Activated CD4-positive, CD25-positive, alpha-beta regulatory T cell treated with anti-CD3 and anti-CD28 coated beads, Interleukin-2, amount 50 U/mL, for 24 hours (primary cell): ENCODE measurements around the gene BPIFB2.

Experiments
- ATAC-seq, 2 donors: fragments of 150-1000 bp; cut with Tn5 transposase; one replicate each; pipeline ENCODE4 v1.10.0; 2021; ENCODE audit warnings: mild to moderate bottlenecking in 1 of 2, moderate library complexity in 1 of 2

BPIFB2 gene

DNA sequence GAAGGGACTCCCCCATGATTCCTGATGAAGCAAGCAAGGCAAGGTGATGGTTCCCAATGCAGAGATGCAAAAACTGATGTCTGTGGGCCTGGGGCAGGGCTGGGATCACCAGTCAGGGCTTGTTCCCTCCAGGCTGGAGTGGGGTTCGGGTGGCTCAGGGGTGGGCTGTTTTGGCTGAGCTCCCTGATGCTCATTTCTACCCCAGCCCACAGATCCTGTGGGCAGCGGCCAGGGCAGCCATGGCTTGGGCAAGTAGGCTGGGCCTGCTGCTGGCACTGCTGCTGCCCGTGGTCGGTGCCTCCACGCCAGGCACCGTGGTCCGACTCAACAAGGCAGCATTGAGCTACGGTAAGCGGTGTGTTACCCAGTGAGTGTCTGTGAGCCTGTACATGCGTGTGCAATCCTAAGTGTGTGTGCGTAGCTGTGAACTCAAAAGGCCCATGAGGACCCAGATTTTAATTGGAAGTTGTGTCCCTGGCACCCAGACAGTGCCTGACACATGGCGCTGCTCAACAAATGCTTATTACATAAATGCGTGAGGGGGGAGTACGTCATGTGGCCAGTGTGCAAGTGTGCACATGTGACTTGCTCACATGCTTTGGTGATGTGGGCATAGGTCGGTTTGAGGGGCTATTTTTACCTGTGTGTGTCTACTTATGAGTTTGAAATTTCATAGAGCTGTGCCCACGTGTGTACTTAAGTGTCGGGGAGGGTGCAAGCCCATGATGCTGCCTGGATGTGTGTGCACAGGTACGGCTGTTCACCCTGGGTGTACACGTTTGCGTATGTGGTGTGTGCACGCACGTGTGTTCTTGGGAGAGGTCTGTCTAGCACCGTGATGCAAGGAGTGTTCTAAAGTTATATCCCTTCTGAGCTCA is 1.1 kb downstream of the BPIFB2 start:
- ATAC-seq, result no peak

DNA sequence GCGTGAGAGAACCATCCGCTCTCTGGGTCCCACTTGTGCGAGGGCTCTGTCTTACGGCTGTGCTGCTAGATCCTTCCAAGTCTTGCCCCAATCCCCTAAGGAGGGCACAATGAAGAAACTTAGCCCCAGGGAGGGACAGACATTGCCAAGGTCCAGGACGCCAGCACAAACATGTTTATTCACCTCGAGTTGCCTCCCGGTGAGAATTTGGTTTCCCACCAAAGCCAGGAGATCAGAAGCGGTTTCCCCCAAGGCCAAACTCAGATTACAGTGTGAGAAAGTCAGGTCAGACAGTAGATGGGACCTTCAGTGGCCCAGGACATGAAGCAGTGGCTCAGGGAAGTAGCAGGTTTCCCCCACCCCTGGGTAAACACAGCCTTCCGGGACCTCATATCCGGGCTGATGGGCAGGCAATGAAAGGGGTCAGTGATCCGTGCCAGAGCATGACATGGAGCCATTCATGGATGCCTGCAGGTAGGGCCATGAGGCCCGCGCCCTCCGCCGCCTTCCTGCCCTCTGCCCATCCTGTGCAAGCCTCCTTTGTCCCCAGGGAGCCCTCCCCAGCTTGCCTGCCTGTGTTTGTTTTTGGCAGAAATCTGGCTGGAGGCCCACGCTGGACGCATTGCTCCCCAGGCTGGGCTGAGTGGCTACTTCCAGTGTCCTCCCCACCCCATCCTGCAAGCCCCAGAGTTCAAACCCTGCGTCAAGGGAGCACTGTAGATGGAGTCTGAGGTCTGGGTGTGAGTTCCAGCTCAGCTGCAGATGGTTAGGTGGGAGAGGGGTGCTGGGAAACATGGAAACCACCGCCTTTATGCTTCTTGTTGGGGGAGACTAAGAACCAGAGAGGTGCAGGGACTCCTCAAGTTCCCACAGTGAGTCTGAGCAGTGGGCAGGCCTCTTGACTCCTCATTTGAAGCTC is 2.0 kb downstream of the BPIFB2 start:
- ATAC-seq, result no peak

DNA sequence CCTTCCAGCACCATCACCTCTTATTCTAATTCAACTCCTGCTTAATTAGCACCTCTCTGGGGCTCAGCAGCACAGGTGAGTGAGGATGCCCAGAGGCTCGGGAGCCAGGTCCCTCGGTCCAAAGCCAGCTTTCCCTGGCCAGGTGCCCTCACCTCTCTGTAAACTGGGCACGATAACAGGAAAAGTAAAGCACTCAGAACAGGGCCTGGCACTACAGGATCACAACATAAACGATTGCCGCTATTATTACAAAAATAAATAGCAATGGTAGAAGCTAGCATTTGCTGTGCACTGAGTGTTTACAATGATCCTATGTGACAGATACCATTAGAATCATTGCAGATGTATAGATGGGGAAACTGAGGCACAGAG is 2.6 kb downstream of the BPIFB2 start:
- ATAC-seq, result no peak

DNA sequence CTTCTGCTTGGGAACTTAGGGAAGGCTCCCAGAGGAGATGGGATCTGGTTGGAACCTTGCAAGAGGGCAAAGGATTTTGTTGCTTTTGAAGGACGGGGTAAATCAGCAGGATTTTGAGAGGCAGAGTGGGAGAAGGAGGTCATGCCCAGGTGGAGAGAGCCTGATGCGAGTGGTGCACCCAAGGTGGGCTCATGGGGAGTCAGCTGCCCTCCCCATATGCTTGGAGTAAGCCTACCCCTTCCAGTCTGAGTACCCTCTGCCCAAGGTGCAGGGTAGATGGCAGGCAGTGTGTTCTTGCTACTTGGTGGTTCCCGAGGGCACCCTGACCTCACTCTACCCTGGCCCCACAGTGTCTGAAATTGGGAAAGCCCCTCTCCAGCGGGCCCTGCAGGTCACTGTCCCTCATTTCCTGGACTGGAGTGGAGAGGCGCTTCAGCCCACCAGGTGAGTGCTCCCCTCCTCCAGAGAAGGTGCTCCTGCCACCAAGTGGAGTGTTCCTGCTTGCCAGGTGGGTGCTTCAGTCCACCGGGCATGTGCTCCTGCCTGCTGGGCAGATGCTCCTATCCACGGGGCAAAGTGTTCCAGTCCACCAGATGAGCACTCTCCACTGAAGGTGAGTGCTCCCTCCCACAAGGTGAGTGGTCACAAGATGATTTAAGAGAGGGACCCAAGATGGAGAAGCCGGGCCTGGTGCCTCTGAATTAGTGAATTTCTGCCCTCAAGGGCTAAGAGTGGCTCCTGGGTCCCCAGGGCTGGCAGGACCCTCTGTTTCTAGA is 3.4 kb downstream of the BPIFB2 start:
- no peak for ATAC-seq

DNA sequence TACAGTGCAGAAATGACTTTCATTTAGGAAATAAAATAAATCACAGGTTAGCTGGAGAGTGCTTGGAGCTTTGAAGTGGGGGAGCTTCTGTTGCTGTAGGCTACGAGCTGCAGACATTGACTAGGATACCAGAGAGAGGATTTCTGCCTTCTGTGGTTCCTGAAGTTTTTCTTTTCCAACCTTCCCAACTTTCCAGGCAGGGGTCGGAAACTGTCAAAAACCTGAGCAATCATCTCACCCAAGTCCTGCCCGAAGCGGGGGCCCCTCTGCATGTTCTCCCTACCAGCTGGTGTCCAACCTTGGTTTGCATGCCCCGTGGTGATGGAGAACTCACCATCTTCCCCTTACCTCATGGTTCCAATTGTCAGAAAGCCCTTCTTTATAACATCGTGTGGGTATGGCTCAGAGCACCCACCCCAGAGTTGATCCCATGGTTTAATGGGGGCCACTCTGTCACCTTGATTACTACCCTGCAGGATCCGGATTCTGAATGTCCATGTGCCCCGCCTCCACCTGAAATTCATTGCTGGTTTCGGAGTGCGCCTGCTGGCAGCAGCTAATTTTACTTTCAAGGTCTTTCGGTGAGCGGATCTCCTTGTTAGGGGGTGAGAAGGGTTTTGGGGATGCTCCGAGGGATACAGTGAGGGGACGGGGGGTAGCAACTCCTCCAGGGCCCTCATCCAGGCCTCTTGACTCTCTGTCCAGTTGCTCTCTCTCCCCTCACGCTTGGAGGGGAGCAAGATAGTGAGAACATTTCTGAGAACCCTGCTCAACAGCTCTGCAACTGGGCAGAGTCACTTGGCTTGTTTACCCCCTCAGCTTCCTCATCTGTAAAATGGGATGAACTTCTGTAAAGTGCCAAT is 5.1 kb downstream of the BPIFB2 start:
- no peak for ATAC-seq

DNA sequence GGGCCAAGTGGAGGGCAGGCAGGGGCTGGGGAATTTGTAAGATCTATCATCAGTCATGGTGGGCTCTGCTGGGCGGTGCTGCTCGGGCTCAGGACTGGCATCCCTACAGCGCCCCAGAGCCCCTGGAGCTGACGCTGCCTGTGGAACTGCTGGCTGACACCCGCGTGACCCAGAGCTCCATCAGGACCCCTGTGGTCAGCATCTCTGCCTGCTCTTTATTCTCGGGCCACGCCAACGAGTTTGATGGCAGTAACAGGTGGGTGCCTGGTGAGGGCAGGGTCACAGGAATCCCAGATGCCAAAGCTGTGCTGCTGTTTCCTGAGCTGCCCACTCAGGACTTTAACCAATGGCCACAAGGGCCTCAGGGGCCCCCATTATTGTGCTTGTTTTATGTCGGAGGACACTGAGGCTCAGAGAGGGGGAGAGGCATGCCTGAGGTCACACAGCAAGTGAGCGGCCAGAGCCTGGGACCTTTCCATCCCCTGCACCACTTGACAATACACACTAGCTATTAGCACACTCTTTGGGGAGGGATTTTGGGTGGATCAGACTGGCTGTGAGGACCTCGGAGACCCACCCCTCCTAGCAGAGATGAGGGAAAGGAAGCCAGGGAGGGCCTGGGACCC is 6.3 kb downstream of the BPIFB2 start:
- no peak for ATAC-seq

DNA sequence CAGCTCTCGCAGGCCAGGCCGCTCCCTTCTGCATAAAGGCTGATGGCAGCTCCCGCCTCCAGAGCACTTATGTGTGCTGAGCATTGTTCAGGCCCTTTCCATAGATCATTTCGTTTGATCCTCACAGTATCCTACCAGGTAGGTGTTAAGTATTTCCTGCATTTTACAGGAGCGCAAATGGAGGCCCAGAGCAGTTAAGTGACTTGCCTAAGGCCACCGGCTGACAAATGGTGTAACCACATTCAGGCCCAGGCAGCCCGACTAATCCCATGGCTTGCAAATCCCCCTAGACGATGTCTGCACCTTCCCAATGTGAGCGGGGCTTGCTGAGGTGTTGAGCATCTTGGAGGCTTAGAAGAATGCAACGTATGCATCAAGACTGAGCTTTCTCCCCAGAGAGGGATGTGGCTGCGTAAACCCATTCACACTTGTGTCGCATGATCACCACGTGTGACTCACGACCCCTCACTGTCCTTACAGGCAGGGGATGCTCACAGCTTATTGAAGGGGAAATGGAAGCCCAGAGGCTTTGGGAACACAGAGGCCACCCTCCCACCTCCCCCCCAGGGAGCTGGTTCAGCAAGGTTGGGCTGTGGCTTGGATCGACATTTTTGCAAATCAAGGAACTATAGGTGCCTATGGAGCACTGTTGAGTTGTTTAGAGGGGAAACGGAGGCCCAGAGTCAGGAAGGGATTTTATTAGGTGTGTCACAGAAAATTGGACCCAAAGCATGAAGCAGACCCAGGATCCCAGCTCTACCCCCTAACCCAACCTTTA is 7.0 kb downstream of the BPIFB2 start:
- ATAC-seq, result no peak

DNA sequence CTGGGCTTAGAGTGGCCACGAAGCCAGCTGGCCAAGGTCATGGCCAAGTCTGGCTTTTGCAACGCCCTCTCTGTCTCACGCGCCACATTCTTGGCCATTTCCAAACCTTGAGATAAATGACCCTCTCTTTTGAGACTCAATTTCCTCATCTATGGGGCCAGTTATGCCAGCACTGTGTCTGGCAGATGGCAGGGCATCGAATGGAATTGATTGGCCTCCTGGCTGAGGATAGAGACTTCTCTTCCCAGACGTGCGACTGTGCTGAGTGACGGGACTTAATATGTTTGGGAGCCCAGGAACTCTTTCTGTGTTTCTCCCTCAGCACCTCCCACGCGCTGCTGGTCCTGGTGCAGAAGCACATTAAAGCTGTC is 7.6 kb downstream of the BPIFB2 start:
- no peak for ATAC-seq

DNA sequence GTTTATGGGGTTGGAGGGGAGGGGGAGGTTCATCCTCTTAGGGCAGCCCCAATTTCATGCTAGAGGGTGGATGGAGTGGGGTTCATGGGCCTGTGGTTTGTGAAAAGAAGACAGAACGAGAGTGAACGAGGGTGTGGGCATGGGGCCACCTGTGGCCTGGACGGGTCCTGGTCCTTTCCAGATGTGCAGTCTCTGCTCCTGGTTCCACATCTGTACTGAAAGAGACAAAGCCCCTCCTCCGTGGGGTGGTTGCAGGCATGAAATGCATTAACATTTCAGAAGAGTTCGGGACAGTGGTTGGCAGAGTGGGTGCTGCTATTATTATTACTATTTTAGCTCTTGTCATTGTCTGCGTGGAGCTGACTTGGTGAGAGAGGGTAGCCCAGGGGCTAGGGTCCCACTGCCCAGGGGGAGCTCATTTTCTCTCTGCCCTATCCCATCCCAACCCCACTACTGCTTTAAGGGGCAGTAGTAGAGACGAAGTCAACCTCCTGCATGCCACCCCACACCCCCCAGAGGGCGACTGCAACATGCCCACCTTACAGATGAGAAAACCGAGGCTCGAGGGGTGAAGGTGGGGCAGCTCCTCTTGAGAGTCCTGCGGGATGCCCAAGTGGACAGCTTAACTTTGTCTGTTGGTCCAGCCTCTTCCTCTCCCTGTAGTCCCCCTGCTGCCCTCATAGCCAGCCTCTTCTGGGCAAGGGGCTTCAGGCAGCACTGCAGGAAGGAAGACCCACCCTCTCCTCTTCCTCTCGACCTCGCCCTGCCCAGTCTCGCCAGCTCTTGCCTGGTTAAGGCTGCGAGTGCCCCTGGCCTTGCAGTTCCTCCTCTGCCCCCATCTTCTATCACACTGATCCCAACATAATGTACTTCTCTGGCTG is 8.4 kb downstream of the BPIFB2 start:
- no peak for ATAC-seq

DNA sequence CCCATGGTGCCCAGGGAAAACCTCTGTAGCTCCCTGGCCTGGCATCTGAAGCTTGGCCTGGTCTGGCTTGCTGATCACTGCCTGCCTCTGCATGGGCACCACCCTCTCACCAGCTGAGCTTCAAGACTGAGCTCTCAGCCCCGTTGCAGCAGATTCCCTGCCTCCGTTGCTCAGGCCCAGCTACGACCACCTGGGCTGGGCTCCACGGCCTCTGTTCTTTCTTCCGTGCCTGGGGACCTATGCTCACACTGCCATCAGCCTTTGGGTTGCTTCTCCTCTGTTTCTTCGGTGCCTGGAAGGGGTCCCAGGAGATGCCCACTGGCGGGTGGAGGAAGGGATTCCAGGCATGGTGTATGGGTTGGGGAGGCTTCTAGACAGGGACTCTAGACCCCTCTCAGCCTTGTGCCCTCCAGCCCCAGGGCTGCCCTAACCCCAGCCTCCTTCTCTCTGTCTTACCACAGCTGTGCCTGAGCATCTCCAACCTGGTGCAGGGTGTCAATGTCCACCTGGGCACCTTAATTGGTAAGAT is 9.1 kb downstream of the BPIFB2 start:
- ATAC-seq, result no peak

DNA sequence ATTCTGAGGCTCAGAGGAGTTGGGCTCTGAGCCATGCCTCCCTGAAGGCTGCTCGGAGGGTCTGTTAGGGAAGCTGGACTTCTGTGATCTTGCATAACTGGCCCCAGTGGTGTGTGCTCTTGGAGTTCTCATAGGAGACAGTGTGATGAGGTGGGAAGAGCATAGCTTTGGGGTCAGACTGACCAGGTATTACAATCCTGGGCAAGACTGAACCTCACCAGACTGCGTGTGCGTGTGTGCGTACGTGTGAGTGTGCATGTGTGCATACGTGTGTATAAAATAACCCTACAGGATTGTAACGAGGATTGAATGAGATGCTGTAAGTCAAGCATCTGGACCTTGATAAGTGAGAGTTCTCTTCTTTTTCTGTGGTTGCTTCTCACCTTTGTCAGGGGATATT is 10.0 kb downstream of the BPIFB2 start:
- no peak for ATAC-seq

DNA sequence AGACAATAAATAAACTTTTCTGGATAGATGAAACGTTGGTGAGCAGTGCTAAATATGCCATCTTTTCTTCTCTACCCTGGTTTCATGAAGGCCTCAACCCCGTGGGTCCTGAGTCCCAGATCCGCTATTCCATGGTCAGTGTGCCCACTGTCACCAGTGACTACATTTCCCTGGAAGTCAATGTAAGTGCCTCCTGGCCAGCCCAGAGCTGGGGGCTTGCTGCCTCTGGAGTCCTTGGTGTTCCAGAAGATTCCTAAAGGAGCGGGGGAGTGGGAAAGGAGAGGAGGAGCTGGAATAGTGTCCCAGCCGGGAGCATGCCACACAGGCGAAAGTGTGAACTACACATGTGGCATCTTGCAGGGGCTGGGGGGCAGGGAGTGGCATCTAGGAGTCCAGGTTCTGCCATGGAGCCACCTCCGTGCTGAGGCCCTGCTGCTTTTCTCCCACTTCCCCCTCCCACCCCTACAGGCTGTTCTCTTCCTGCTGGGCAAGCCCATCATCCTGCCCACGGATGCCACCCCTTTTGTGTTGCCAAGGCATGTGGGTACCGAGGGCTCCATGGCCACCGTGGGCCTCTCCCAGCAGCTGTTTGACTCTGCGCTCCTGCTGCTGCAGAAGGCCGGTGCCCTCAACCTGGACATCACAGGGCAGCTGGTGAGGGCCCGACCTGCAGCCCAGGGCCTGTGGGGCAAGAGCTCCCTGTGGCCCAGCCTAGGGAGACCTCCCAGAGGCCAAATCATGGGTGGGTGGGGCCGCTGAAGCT is 10.8 kb downstream of the BPIFB2 start:
- no peak for ATAC-seq

DNA sequence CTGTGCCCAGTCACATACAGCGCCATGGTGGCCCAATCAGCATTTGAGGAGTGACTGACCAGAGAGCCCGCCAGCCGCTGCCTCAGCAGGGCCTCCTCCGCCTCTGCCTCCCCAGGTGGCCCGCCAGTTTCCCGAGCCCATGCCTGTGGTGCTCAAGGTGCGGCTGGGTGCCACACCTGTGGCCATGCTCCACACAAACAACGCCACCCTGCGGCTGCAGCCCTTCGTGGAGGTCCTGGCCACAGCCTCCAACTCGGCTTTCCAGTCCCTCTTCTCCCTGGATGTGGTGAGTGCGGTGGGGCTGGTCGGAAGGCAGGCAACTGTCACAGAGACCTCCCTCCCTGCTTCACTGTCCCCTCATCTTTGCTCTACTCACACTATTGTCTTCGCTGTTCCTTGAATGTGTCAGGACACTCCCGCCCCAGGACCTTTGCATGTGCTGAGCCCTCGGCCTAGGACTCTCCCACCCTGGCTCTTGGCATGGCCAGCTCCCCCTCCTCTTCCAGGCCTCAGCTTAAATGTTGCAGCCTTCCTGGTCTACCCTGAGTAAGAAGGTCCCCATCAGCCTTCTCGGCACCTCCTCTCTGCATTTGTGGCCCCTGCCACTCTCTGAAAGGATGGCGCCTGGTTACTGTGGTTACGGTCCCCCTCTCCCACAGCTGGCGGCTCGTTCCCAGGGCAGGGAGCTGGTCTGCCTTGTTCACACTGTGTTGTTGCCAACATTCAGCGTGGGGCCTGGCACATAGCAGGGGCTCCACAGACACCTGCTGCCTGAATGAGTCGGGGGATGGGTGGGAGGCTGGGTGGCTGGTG is 12.2 kb downstream of the BPIFB2 start:
- ATAC-seq, result no peak

DNA sequence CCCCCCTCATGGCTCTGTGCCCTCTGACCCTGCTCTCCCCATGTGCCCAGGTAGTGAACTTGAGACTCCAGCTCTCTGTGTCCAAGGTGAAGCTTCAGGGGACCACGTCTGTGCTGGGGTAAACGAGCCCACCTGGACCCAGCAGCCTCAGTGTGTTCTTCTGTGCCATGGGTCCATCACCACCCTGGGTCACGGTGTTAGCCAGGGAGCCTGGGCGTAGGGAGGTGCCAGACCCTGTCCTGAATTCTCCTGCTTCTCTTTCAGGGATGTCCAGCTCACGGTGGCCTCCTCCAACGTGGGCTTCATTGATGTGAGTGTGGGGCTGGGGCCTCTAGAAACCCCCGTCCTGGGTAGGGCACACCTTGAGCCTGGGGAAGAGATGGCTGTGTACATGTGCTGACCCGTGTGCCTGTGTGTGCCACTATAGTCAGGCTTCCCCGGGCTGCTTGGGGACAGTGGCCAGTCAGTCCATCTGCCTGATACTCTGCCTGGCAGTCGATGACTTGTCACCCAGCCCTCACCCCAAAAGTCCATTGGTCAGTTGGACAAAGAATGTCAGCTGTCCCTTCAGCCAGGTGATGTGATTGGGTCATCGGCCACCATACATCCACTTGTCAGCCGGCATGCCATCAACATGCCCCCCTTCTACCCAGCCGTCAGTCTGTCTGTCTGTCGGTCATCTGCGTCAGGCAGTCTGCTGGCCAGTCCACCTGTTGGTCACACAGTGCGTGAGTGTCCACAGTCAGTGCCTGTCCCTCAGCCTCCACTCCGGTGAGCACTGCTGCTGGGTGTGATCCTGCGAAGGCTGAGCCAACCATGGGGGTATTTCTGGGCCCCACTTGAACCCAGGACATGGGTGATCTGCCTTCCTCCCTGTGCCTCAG is 13.0 kb downstream of the BPIFB2 start:
- ATAC-seq, result no peak

DNA sequence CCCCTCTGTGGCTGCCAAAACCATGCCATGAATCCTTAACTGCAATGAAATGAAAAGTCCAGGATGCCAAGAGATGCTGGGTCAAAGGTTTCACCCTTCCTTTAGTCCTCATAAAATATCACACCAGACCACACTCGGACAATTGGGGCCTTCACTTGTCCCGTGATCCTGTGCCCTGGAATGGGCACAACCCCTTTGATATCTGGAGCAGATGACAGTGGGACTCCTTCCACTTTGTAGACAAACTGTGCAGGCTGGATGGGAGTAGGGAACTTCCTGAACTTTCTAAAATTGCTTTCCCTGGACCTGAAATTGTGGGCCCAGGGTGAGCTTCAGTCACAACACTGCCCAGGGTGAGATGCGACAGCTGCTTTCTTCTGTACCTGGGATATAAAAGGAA is 14.4 kb downstream of the BPIFB2 start:
- no peak for ATAC-seq

DNA sequence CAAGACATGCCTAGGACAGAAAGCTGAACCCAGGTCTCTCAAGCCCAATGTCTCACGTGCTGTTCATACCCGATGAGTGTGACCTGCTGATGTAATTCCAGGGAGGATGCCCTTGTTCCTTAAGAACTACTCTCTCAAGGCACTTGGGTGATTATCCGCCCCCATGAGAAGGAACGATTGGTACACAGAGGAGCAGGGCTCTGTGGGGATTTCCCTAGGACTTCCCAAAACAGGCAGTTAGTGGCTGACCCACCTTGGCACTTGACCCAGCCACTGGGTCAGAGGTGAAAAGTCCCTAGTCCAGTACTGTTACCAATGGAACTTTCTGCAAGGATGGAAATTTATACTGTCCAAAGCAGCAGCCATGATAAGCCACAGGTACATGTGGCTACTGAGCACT is 14.8 kb downstream of the BPIFB2 start:
- no peak for ATAC-seq
